PC-9 (cell line): ENCODE measurements around the gene LCA5. TPM values are rescaled to one million over a fixed set of nuclear protein-coding genes. Genes with fewer than 3 reads are reported as not detected.

Experiments
- BruUV-seq: library from RNA; stranded (reverse); fragments of 400-500 nt; replicated peaks from 2 replicates; lab custom pipeline; 2021; lab: Mats Ljungman, UMichigan
- CTCF ChIA-PET: fragments of 300-600 bp; sonication (Branson Sonifier 250); formaldehyde crosslinking; loops from one replicate; lab custom pipeline; 2022; ENCODE audit warnings: antibody characterized with exemption; lab: Charles Lee
- POLR2A ChIA-PET: fragments of 300-600 bp; sonication (Branson Sonifier 250); formaldehyde crosslinking; loops from one replicate; lab custom pipeline; 2022; ENCODE audit warnings: antibody characterized with exemption; ENCODE audit not compliant: unreplicated experiment; lab: Charles Lee
- DNase-seq, 2 experiments: peaks; one replicate each; pipeline versions ENCODE4 v3.0.0 to v3.0.0-alpha.2; 2015 to 2022; ENCODE audit warnings: mixed read lengths in 1 of 2
- H2AFZ ChIP-seq: fragments of 200-600 bp; sonication (generic); 2 replicates; pipeline ENCODE4 v1.8.1; 2017; ENCODE audit warnings: antibody characterized with exemption
- H3F3A ChIP-seq: fragments of 200-600 bp; sonication (generic); 2 replicates; pipeline ENCODE4 v1.8.1; 2017; ENCODE audit warnings: antibody characterized with exemption, mild to moderate bottlenecking, low read depth; ENCODE audit not compliant: insufficient read depth
- H3K27ac ChIP-seq: fragments of 200-600 bp; sonication (generic); 2 replicates; pipeline ENCODE4 v1.6.1; 2016; ENCODE audit warnings: mixed run types
- H3K27me3 ChIP-seq: fragments of 200-600 bp; sonication (generic); 2 replicates; pipeline ENCODE4 v1.6.1; 2016; ENCODE audit warnings: low read depth, mixed run types; ENCODE audit not compliant: insufficient read depth
- H3K36me3 ChIP-seq: fragments of 200-600 bp; sonication (generic); 2 replicates; pipeline ENCODE4 v1.6.1; 2016; ENCODE audit warnings: low read depth, mixed run types
- H3K4me1 ChIP-seq: fragments of 200-600 bp; sonication (generic); replicated peaks from 2 replicates; pipeline ENCODE4 v1.6.1; 2016; ENCODE audit warnings: mixed run types; ENCODE audit not compliant: insufficient read depth
- H3K4me2 ChIP-seq: fragments of 200-600 bp; sonication (generic); 2 replicates; pipeline ENCODE4 v1.6.1; 2017; ENCODE audit warnings: mixed run types
- H3K4me3 ChIP-seq: fragments of 200-600 bp; sonication (generic); 2 replicates; pipeline ENCODE4 v1.6.1; 2016; ENCODE audit warnings: mixed run types
- H3K79me2 ChIP-seq: fragments of 200-600 bp; sonication (generic); 2 replicates; pipeline ENCODE4 v1.6.1; 2017; ENCODE audit warnings: low read depth, mixed run types
- H3K9me2 ChIP-seq: fragments of 200-600 bp; sonication (generic); 2 replicates; pipeline ENCODE4 v1.8.1; 2017; ENCODE audit warnings: mild to moderate bottlenecking; ENCODE audit not compliant: insufficient read depth
- H3K9me3 ChIP-seq: fragments of 200-600 bp; sonication (generic); 2 replicates; pipeline ENCODE4 v1.8.1; 2016; ENCODE audit warnings: low read depth; ENCODE audit not compliant: insufficient read depth
- H4K20me1 ChIP-seq: fragments of 200-600 bp; sonication (generic); 2 replicates; pipeline ENCODE4 v1.8.1; 2017; ENCODE audit not compliant: insufficient read depth
- EZH2 ChIP-seq: fragments of 200-600 bp; sonication (generic); IDR thresholded peaks from 2 replicates; pipeline ENCODE4 v1.8.0; 2017; ENCODE audit warnings: antibody characterized with exemption, low read depth
- intact Hi-C: fragments of 100-400 bp; cut with micrococcal nuclease; formaldehyde crosslinking; loops from one replicate; pipeline ENCODE4 v1.10.0; 2022; ENCODE audit not compliant: unreplicated experiment
- total RNA-seq: library from RNA; stranded (reverse); gene quantifications from 2 replicates; pipeline ENCODE4 v1.2.3, GENCODE V29; 2021
- TF ChIP-seq, protein P1 (sequence below): fragments of 200-600 bp; sonication (generic); conservative IDR thresholded peaks from 2 replicates; pipeline ENCODE4 v1.6.1; 2017; ENCODE audit warnings: mixed run types, antibody characterized with exemption, mild to moderate bottlenecking, moderate library complexity

LCA5 gene
- total RNA-seq, 1 experiment from 2014 or later = 5.4 TPM

DNA sequence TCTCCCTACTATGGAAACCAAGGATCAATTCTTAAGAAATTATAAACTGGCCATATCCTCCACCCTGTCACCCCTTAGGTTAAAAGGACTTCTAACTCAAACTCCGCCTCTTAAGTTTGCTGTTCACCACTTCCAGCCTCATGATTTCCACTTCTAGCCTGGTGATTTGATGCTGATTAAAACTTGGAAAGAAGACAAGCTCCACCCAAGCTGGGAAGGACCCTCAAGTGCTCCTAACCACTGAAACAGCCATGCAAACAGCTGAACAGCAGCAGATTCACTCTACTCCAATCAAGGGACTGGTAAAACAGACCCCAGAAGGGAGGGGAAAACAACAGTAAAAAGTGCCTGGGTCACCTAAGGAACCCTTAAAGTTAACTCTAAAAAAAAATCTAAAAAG lies 10.3 kb downstream of the LCA5 start:
- DNase-seq = no peak
- H3K27me3 ChIP-seq = no peaks in the 10 kb centered on the region
- no peak overlapping the region for H3K4me3 ChIP-seq
- no peaks in the 10 kb centered on the region; the same call in 1 of the 2 replicates for H3K36me3 ChIP-seq
- no peak for TF ChIP-seq EZH2
- TF ChIP-seq, protein P1, sequence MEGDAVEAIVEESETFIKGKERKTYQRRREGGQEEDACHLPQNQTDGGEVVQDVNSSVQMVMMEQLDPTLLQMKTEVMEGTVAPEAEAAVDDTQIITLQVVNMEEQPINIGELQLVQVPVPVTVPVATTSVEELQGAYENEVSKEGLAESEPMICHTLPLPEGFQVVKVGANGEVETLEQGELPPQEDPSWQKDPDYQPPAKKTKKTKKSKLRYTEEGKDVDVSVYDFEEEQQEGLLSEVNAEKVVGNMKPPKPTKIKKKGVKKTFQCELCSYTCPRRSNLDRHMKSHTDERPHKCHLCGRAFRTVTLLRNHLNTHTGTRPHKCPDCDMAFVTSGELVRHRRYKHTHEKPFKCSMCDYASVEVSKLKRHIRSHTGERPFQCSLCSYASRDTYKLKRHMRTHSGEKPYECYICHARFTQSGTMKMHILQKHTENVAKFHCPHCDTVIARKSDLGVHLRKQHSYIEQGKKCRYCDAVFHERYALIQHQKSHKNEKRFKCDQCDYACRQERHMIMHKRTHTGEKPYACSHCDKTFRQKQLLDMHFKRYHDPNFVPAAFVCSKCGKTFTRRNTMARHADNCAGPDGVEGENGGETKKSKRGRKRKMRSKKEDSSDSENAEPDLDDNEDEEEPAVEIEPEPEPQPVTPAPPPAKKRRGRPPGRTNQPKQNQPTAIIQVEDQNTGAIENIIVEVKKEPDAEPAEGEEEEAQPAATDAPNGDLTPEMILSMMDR = no peak
- H3K79me2 ChIP-seq = no peaks in the 10 kb centered on the region
- no peak overlapping the region for H3K4me2 ChIP-seq
- H3F3A ChIP-seq = peaks cover 4% of the 10 kb centered on the region; the same call in 1 of the 2 replicates
- H2AFZ ChIP-seq = no peak overlapping the region
- BruUV-seq = no TSS peak
- intact Hi-C loops = no loop called here
- no peaks in the 10 kb centered on the region for H3K9me3 ChIP-seq
- peaks cover 18% of the 10 kb centered on the region for H3K4me1 ChIP-seq
- 0 out of 2 replicates have a peak overlapping the region, but pooled peaks have one; percentile 73 for H3K27ac ChIP-seq
- H3K9me2 ChIP-seq = no peaks in the 10 kb centered on the region
- ChIA-PET POLR2A (no interaction called here), CTCF (no interaction called here)
- no peaks in the 10 kb centered on the region for H4K20me1 ChIP-seq

- H3F3A ChIP-seq = peaks cover 4% of the 10 kb centered on the region; the same call in 1 of the 2 replicates
- no peak overlapping the region for H2AFZ ChIP-seq
- H3K9me3 ChIP-seq = no peaks in the 10 kb centered on the region
- peaks cover 18% of the 10 kb centered on the region for H3K4me1 ChIP-seq
- CTCF ChIA-PET = no interaction called here
- peak overlapping the region; percentile 73 for H3K27ac ChIP-seq
- 0 out of 2 replicates have a peak overlapping the region, but pooled peaks have one; percentile 7 for H3K4me3 ChIP-seq
- H3K27me3 ChIP-seq = no peaks in the 10 kb centered on the region
- no TSS peak for BruUV-seq
- peak; percentile 26 to 85 for DNase-seq
- H3K4me2 ChIP-seq = peak overlapping the region; percentile 48
- no peaks in the 10 kb centered on the region; the same call in 1 of the 2 replicates for H3K36me3 ChIP-seq
- H3K79me2 ChIP-seq = no peaks in the 10 kb centered on the region
- intact Hi-C loops = no loop called here
- no peaks in the 10 kb centered on the region for H3K9me2 ChIP-seq
- no peak for TF ChIP-seq EZH2
- TF ChIP-seq, protein P1 = no peak
- POLR2A ChIA-PET = interaction anchor here (0.6 kb wide), 1 partner anchor 19 kb away, joined by 3 read pairs; no protein-coding TSS in a partner anchor
- H4K20me1 ChIP-seq = no peaks in the 10 kb centered on the region
Measured at GRCh38 chr6:79525272-79526100, 11.7 kb downstream of the LCA5 start.

GRCh38 chr6:79524065-79524464 lies 13.2 kb downstream of the LCA5 start:
- no peak for DNase-seq
- H3K4me2 ChIP-seq = no peak overlapping the region
- no peaks in the 10 kb centered on the region; the same call in 1 of the 2 replicates for H3K36me3 ChIP-seq
- H3K9me3 ChIP-seq = no peaks in the 10 kb centered on the region
- no peaks in the 10 kb centered on the region for H3K79me2 ChIP-seq
- H3K9me2 ChIP-seq = no peaks in the 10 kb centered on the region
- no peaks in the 10 kb centered on the region for H4K20me1 ChIP-seq
- BruUV-seq = no TSS peak
- POLR2A ChIA-PET = no interaction called here
- TF ChIP-seq, protein P1 = no peak
- TF ChIP-seq EZH2 = no peak
- no peak overlapping the region for H3K4me3 ChIP-seq
- H2AFZ ChIP-seq = no peak overlapping the region
- CTCF ChIA-PET = no interaction called here
- intact Hi-C loops = no loop called here
- peaks cover 4% of the 10 kb centered on the region; the same call in 1 of the 2 replicates for H3F3A ChIP-seq
- H3K4me1 ChIP-seq = peaks cover 18% of the 10 kb centered on the region
- H3K27me3 ChIP-seq = no peaks in the 10 kb centered on the region
- peak overlapping the region; percentile 73; the same call in 1 of the 2 replicates for H3K27ac ChIP-seq
